Activated gamma-delta T cell (primary cell): ENCODE measurements around the gene ROBO2.
A peak's percentile ranks its signal among the peaks of the same experiment; 100 is the strongest.

Source experiments
- DNase-seq: peaks from one replicate; lab custom pipeline; 2025; lab: John Stamatoyannopoulos, UW

ROBO2 gene

GRCh38 chr3:77190374-77190773 is 150.5 kb downstream of the ROBO2 start:
- no peak for DNase-seq

- no peak for DNase-seq
Observed at GRCh38 chr3:77191014-77191413, 151.1 kb downstream of the ROBO2 start.

- DNase-seq, result no peak
Observed at GRCh38 chr3:77191640-77192039, 151.7 kb downstream of the ROBO2 start.

- DNase-seq, result no peak
Observed at GRCh38 chr3:77195766-77196545, 156.1 kb downstream of the ROBO2 start.

GRCh38 chr3:77197408-77197807 is 157.5 kb downstream of the ROBO2 start:
- DNase-seq, result no peak

GRCh38 chr3:77203851-77204250 is 164.0 kb downstream of the ROBO2 start:
- DNase-seq, result no peak

- DNase-seq, result no peak
Observed at GRCh38 chr3:77204788-77205187, 164.9 kb downstream of the ROBO2 start.

- DNase-seq, result no peak
Observed at GRCh38 chr3:77207753-77208152, 167.9 kb downstream of the ROBO2 start.

GRCh38 chr3:77222701-77223100 is 182.8 kb downstream of the ROBO2 start:
- no peak for DNase-seq

- DNase-seq, result no peak
Observed at GRCh38 chr3:77227567-77227966, 187.7 kb downstream of the ROBO2 start.

GRCh38 chr3:77232557-77232956 is 192.7 kb downstream of the ROBO2 start:
- DNase-seq, result no peak

- DNase-seq, result no peak
Observed at GRCh38 chr3:77234004-77234403, 194.1 kb downstream of the ROBO2 start.

- DNase-seq, result no peak
Observed at GRCh38 chr3:77236118-77236517, 196.2 kb downstream of the ROBO2 start.

GRCh38 chr3:77240072-77240650 is 200.3 kb downstream of the ROBO2 start:
- DNase-seq, result peak; percentile 18

- no peak for DNase-seq
Observed at GRCh38 chr3:77242371-77242770, 202.5 kb downstream of the ROBO2 start.

GRCh38 chr3:77244981-77245380 is 205.1 kb downstream of the ROBO2 start:
- no peak for DNase-seq

- DNase-seq, result no peak
Observed at GRCh38 chr3:77247061-77247460, 207.2 kb downstream of the ROBO2 start.

GRCh38 chr3:77247817-77248216 is 207.9 kb downstream of the ROBO2 start:
- no peak for DNase-seq

GRCh38 chr3:77248420-77248819 is 208.5 kb downstream of the ROBO2 start:
- no peak for DNase-seq

- no peak for DNase-seq
Observed at GRCh38 chr3:77251136-77251535, 211.2 kb downstream of the ROBO2 start.

GRCh38 chr3:77254967-77255831 is 215.3 kb downstream of the ROBO2 start:
- no peak for DNase-seq

- DNase-seq, result no peak
Observed at GRCh38 chr3:77256584-77257503, 216.9 kb downstream of the ROBO2 start.
